Muscle of leg (tissue), 11 donors: ENCODE data around the gene PNPLA8. TPM values are rescaled to one million over a fixed set of nuclear protein-coding genes. Genes with fewer than 3 reads are reported as not detected.

Experiments used
- DNase-seq: peaks from one replicate; pipeline ENCODE4 v3.0.0; 2013
- H3K27ac ChIP-seq: one replicate; pipeline ENCODE4 v1.5.1; 2013; ENCODE audit warnings: mild to moderate bottlenecking, low read length, control low read depth
- H3K27me3 ChIP-seq: one replicate; pipeline ENCODE4 v1.6.1; 2013; ENCODE audit warnings: low read length; ENCODE audit not compliant: control insufficient read depth, insufficient read depth
- H3K36me3 ChIP-seq: one replicate; pipeline ENCODE4 v1.6.1; 2013; ENCODE audit warnings: low read length; ENCODE audit not compliant: control insufficient read depth, insufficient read depth
- H3K4me1 ChIP-seq: one replicate; pipeline ENCODE4 v1.6.1; 2013; ENCODE audit warnings: low read length; ENCODE audit not compliant: control insufficient read depth, insufficient read depth
- H3K4me3 ChIP-seq: one replicate; pipeline ENCODE4 v1.5.1; 2013; ENCODE audit warnings: low read length, control low read depth
- H3K9me3 ChIP-seq: replicated peaks from 2 replicates; pipeline ENCODE4 v1.6.1; 2013; ENCODE audit warnings: low read depth, low read length; ENCODE audit not compliant: control insufficient read depth
- WGBS: methylation state at CpG from one replicate; pipeline ENCODE4 v1.1.5; 2013; ENCODE audit warnings: missing lambda C conversion rate; ENCODE audit not compliant: insufficient coverage; 5-methylcytosine and 5-hydroxymethylcytosine counted together
- polyA plus RNA-seq, 8 donors: library from polyadenylated mRNA; unstranded; fragments of 120-200 nt; gene quantifications; one replicate each; pipeline versions ENCODE4 v1.2.1 to v1.2.3, GENCODE V29; 2013; ENCODE audit warnings: inconsistent platforms in 1 of 8, low replicate concordance in 1 of 8; ENCODE audit not compliant: insufficient read length in 8 of 8, insufficient read depth in 1 of 8
- total RNA-seq: library from RNA; stranded (reverse); fragments of 120-200 nt; gene quantifications from one replicate; pipeline ENCODE4 v1.2.4, GENCODE V29; 2013

Gene PNPLA8
- total and polyA plus RNA-seq, 9 donors: 17.3 to 27.0 (median 22.6) TPM

DNA sequence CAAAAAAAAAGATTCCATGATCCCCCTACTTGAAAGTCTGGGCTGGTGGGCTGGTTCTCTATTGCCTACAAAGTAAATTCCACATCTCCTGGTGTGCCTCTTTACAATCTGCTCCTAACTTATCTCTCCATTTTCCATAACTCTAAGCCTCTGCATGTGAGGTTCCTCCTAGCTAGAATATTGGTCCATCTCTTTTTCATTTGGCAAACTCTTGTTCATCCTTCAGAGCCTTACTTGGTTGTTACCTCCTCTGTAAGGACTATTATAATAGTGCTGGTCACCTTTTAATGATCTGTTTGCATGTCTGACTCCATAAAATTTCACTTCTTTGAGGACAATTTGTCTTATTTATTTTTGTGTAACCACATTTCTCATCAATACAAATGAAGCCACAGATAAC, 68.1 kb downstream of the PNPLA8 start:
- H3K9me3 ChIP-seq: no peaks in the 10 kb centered on the region
- no peak overlapping the region for H3K27ac ChIP-seq
- H3K27me3 ChIP-seq: peaks cover 28% of the 10 kb centered on the region
- no peaks in the 10 kb centered on the region for H3K36me3 ChIP-seq
- peaks cover 12% of the 10 kb centered on the region for H3K4me1 ChIP-seq
- DNase-seq: no peak
- H3K4me3 ChIP-seq: no peak overlapping the region

DNA sequence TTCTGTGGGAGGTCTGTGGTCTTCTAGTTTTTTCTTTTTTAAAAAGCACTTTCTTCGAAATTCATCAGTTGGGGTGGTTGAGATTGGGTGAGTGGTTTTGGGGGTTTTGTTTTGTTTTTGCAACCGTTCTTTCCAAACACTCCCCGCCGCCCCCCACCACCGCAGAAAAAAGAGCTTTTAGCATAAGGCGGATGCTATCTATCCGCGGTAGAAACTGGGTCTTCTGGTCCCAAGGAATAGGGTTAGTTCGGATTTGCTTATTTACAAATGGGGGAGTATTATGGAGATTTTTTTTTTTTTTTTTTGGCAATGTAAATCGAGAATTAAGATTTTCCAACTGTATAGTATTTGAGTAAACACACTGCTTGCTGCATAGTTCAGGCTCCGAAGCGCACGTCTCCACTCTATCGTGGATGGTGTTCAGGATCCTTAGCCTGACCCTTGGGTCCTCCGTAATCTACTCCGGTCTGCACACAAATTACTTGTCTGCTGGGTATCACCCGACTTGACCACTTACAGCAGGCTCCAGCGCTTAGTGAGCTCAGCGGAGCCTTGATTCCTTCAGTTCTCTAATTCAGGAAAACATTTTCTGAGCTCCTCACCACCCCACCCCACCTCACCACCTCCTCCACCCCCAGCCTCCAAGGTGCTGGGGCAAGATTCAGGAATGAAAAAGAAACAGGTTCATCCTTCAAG, 68.9 kb downstream of the PNPLA8 start:
- peaks cover 28% of the 10 kb centered on the region for H3K27me3 ChIP-seq
- no peak for DNase-seq
- 3% methylated on average over 8 of the region's 19 CpGs for WGBS

DNA sequence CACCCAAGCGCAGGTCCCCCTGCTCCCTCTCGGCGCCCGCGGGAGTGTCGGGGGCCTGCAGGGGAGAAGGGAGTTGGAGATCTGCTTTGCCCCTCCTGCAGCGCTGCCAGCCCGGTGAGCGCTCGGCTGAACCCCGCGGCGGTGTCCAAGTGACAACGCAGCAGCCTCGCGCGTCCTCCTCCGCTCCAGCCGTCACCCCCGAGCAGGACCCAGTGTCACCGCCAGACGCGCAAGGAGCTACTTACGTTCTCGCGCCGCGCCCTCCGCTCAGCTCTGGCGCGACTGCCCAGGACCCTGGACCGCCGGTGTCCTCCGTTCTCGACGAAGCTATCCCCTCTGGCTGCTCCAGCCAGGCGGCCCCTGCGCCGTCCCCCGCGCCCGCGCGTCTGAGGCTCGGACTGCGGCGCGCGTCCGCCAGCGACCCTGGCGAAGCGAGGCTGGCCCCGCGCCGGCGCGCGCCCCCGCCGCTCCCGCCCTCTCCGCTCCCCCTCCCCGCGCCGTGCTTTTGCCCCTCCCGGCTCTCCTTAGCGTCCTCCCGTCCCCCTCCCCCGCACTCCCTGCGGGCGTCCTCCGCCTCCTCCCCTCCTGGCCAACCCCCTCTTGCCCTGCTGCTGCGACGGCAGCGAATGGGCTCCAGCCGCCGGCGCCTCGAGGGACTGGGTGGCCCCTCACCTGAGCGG, 69.8 kb downstream of the PNPLA8 start, which contains the start of gene NRCAM:
NRCAM (minus strand) TSS at position 439 of the 680 bp plus-strand sequence. CDS start 216,372 bp downstream, outside the sequence.
- peak within 1 kb of the TSS; percentile 56 for H3K4me3 ChIP-seq
- H3K4me1 ChIP-seq: peaks cover 12% of the 10 kb centered on the region
- peak within 1 kb of the TSS; percentile 51 for H3K27ac ChIP-seq
- H3K27me3 ChIP-seq: peaks cover 28% of the 10 kb centered on the region
- no peaks in the 10 kb centered on the region for H3K9me3 ChIP-seq
- WGBS: under 1% methylated on average over 70 of the region's 81 CpGs
- H3K36me3 ChIP-seq: no peaks in the 10 kb centered on the region
- peak; percentile 66 for DNase-seq

More for the DNA sequence above, 68.9 kb downstream of the PNPLA8 start:
- no peaks in the 10 kb centered on the region for H3K9me3 ChIP-seq
- H3K4me1 ChIP-seq: peaks cover 12% of the 10 kb centered on the region
- H3K4me3 ChIP-seq: peak overlapping the region; percentile 56
- H3K27ac ChIP-seq: no peak overlapping the region
- no peaks in the 10 kb centered on the region for H3K36me3 ChIP-seq

DNA sequence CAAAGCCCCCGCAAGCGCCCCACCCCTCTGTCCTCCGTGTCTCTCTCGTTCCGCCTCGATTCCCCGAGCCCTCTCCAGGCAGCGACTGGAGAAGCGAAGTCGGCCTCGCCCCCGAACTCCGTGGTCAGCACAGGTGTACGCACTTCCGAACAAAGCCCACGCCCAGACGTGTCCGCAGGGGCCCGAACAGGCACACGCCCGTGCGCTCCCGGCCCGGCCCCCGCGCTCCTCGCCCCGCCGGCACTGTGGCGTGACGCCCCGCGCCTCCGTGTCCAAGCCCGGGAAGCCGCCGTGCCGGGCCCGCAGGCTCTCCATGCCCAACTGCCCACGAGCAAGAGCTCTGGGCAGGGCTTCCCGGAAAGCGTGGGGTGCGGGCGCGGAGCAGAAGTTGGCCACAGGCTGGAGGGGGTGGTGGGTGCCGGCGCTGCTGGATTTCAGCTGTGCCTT, 70.4 kb downstream of the PNPLA8 start:
- Histone ChIP-seq H3K27me3 (peaks cover 28% of the 10 kb centered on the region), H3K4me3 (peak overlapping the region; percentile 56), H3K36me3 (no peaks in the 10 kb centered on the region), H3K9me3 (no peaks in the 10 kb centered on the region), H3K4me1 (peaks cover 12% of the 10 kb centered on the region), H3K27ac (peak overlapping the region; percentile 51)
- DNase-seq: no peak
- WGBS: under 1% methylated on average over 47 of the region's 47 CpGs

DNA sequence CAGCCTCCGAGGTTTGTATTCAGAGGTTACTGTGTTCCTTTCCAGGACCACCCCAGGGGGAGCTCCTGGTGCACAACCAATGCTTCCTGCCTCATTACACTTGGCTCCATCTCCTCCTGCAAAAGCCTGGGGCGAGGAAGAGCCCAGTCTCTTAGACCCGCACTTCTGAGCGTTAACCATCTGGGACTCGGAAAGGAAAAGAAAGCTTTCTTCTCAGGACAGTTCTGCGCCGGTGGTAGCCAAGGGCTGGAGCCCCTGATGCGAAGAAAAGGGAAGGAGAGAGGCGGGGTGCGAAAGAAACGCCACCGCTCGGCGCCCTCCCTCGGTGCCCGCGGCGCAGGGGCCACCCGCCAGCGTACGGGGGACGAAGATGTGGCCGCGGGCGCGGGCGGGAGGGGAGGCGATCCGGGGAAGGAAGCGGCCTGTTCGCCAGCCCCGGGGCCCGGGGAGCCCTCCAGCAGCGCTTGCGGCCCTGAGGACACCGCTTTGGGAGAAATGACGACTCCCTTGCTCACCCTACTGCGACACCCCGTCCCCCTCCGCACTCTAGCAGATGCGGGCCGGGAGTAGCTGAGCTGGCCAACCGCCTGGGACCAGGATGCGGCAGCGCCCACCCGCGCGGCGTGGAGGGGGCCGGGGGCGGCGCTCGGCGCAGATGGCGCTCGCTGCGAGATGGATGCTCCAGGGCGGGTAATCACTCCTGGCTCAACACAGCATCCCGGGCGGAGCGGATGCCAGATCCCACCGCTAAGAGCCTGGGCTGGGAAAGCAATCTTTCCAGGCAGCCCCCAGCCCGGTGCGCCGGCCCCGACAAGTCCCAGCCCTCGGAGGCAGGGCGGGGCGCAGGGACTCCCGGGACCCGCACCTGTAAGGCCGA, 71.0 kb downstream of the PNPLA8 start:
- whole genome bisulfite sequencing: under 1% methylated on average over 70 of the region's 72 CpGs
- Histone ChIP-seq H3K36me3 (no peaks in the 10 kb centered on the region), H3K4me3 (peak overlapping the region; percentile 56), H3K4me1 (peaks cover 12% of the 10 kb centered on the region), H3K27me3 (peaks cover 28% of the 10 kb centered on the region), H3K9me3 (no peaks in the 10 kb centered on the region), H3K27ac (peak overlapping the region; percentile 29)
- peak; percentile 35 for DNase-seq

DNA sequence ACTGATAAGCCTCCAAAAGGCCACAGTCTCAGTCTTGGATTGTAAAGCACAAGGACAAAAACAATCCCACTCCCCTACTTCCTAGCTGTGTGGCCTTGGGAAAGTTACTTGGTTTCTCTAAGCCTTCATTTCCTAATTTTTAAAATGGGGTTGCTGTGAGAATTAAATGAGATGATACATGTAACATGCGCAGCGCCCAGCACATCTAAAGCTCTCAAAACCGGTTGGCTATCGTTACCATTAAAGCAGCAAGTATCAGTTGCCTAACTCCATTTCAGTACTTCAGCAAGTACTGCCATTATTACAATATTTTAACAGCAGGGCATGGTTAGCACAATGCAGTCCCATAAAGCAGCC, 71.6 kb downstream of the PNPLA8 start:
- no CpG with 5 or more reads among the region's 4 CpGs for WGBS
- Histone ChIP-seq H3K4me1 (peaks cover 12% of the 10 kb centered on the region), H3K27ac (no peak overlapping the region), H3K36me3 (no peaks in the 10 kb centered on the region), H3K9me3 (no peaks in the 10 kb centered on the region), H3K4me3 (peak overlapping the region; percentile 56), H3K27me3 (peaks cover 28% of the 10 kb centered on the region)
- DNase-seq: no peak

GRCh38 chr7:108453320-108453719, 72.6 kb downstream of the PNPLA8 start:
- no CpG with 5 or more reads among the region's 4 CpGs for WGBS
- no peak for DNase-seq
- Histone ChIP-seq H3K36me3 (no peaks in the 10 kb centered on the region), H3K9me3 (no peaks in the 10 kb centered on the region), H3K4me1 (peaks cover 12% of the 10 kb centered on the region), H3K27ac (no peak overlapping the region), H3K27me3 (peaks cover 28% of the 10 kb centered on the region), H3K4me3 (no peak overlapping the region)

DNA sequence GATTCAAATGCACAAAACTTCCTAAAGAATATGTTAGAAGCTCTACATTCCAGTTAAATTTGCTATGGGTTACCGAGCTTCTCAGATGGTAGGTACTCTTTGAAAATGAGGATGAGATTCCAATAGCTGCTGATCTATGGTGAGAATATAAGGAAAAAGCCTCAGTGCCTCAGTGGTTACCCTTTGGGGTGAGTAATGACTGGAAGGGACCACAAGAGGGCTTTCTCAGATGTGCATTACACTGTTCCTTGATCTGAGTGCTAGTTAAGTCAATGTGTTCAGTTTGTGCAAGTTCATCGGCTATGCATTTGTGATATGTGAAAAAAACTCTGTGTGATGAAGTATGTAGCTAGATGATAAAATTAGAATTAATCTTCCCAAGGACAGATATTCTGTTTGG, 73.2 kb downstream of the PNPLA8 start:
- WGBS: 67% methylated on average over 1 of the region's 2 CpGs
- DNase-seq: no peak
- Histone ChIP-seq H3K27ac (no peak overlapping the region), H3K27me3 (peaks cover 27% of the 10 kb centered on the region), H3K36me3 (no peaks in the 10 kb centered on the region), H3K9me3 (no peaks in the 10 kb centered on the region), H3K4me1 (peaks cover 12% of the 10 kb centered on the region), H3K4me3 (no peak overlapping the region)

- H3K27ac ChIP-seq: no peak overlapping the region
- peaks cover 18% of the 10 kb centered on the region for H3K27me3 ChIP-seq
- H3K4me3 ChIP-seq: no peak overlapping the region
- no peak for DNase-seq
- H3K9me3 ChIP-seq: no peaks in the 10 kb centered on the region
- no CpG with 5 or more reads among the region's 2 CpGs for WGBS
- peaks cover 12% of the 10 kb centered on the region for H3K4me1 ChIP-seq
- no peaks in the 10 kb centered on the region for H3K36me3 ChIP-seq
Measured at GRCh38 chr7:108451296-108451848, 74.6 kb downstream of the PNPLA8 start.
